Anterior cingulate cortex (tissue), 58 donors: ENCODE results near the gene ATP6V1D.
"Not testable (repeated sequence)": the region's sequence is repeated elsewhere in the genome, so short reads cannot be mapped to it uniquely, and the experiment has no call there.

ENCODE experiments used
- DNase-seq, 58 donors: peaks; one replicate each; lab custom pipeline; 2025; lab: John Stamatoyannopoulos, UW

The ATP6V1D gene

GRCh38 chr14:67371247-67372148, 11.9 kb upstream of the ATP6V1D start:
- DNase-seq = no peak

GRCh38 chr14:67370830-67371229, 11.2 kb upstream of the ATP6V1D start:
- no peak for DNase-seq

GRCh38 chr14:67365476-67365875, 5.9 kb upstream of the ATP6V1D start:
- no peak for DNase-seq

GRCh38 chr14:67360470-67361206, 1.0 kb upstream of the ATP6V1D start:
- DNase-seq = no peak

- DNase-seq = peak in 2 of 58 donors; percentile 24 to 36
Measured at GRCh38 chr14:67358924-67359774, 455 bp downstream of the ATP6V1D start.

GRCh38 chr14:67357969-67358354, 1.6 kb downstream of the ATP6V1D start:
- no peak for DNase-seq

- DNase-seq = no peak
Measured at GRCh38 chr14:67357186-67357968, 2.2 kb downstream of the ATP6V1D start.

GRCh38 chr14:67352055-67352454, 7.5 kb downstream of the ATP6V1D start:
- no peak for DNase-seq

GRCh38 chr14:67345583-67345982, 14.0 kb downstream of the ATP6V1D start:
- no peak for DNase-seq

GRCh38 chr14:67343601-67344230, 15.9 kb downstream of the ATP6V1D start:
- DNase-seq = no peak

- not testable (repeated sequence) for DNase-seq
Measured at GRCh38 chr14:67341231-67341630, 18.4 kb downstream of the ATP6V1D start.

GRCh38 chr14:67335781-67336180, 23.8 kb downstream of the ATP6V1D start:
- DNase-seq = no peak

GRCh38 chr14:67332468-67332867, 27.1 kb downstream of the ATP6V1D start:
- no peak for DNase-seq

GRCh38 chr14:67331368-67332125, 28.1 kb downstream of the ATP6V1D start:
- DNase-seq = peak in 1 of 58 donors; percentile 2

- not testable (repeated sequence) for DNase-seq
Measured at GRCh38 chr14:67329666-67330065, 29.9 kb downstream of the ATP6V1D start.

GRCh38 chr14:67319142-67319541, 40.5 kb downstream of the ATP6V1D start:
- DNase-seq = no peak

- no peak for DNase-seq
Measured at GRCh38 chr14:67317822-67318221, 41.8 kb downstream of the ATP6V1D start.

GRCh38 chr14:67313153-67313552, 46.5 kb downstream of the ATP6V1D start:
- DNase-seq = no peak

- DNase-seq = no peak
Measured at GRCh38 chr14:67311868-67312267, 47.7 kb downstream of the ATP6V1D start.
